ENCODE measurements around the gene THRA. TPM values are rescaled to one million over a fixed set of nuclear protein-coding genes. Genes with fewer than 3 reads are reported as not detected.
A peak's percentile ranks its signal among the peaks of the same experiment; 100 is the strongest.

The THRA gene
- total and polyA plus RNA-seq, 9 of the 15 experiments (the other 6 are each of a cell fraction or from before 2014, with no cell fraction given) = 0.34 to 23.4 (median 12.7) TPM

DNA sequence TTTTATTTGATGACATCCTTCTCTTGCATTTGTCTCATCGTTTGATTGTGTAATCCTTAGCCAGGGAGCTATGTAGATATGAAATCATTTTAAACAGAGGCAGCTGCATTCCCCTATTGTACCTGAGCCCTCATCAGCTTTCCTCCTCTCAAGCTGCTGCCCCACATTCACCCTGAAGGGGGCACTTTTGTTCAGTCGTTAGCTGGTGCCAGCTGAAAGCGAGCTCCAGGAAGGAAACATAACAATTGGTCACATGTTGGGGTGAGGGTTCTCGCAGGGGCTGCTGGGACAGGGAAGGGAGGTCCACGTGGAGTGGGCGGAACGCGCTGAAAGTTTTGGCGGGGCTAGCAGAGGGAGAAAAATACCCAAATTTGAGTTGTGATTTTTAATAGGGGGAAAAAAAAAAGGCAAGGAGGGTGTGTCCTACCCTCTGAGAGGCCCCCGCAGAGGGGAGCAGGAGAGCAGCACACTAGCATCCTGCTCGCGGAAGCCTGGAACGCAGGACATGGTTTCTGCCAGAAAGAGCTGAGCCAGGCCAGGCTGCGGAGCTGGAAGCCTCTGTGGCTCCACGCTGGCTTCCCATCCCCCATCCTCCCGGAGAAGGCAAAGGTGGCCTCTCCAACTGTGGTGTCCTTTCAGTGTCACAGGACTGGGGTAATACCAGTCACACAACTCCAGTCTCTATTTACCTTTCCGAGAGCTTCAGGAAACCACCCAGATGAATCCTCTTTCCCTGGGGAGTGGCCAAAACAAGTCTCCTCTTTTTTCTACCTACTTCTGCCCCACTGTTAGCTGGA lies 50.5 kb downstream of the THRA start (continued):
- TF ChIP-seq, protein P1, sequence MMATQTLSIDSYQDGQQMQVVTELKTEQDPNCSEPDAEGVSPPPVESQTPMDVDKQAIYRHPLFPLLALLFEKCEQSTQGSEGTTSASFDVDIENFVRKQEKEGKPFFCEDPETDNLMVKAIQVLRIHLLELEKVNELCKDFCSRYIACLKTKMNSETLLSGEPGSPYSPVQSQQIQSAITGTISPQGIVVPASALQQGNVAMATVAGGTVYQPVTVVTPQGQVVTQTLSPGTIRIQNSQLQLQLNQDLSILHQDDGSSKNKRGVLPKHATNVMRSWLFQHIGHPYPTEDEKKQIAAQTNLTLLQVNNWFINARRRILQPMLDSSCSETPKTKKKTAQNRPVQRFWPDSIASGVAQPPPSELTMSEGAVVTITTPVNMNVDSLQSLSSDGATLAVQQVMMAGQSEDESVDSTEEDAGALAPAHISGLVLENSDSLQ (IDR thresholded peaks at IDR 0.05) = no peak
- no peak for TF ChIP-seq SLC30A9 (CRISPR knock-in tag; IDR thresholded peaks at IDR 0.05)
- 0 out of 2 replicates have a peak, but pooled peaks have one; percentile 43 for TF ChIP-seq ZNF384 (IDR thresholded peaks at IDR 0.05; ENCODE audit: low read depth, low read length)
- TF ChIP-seq, protein P2, sequence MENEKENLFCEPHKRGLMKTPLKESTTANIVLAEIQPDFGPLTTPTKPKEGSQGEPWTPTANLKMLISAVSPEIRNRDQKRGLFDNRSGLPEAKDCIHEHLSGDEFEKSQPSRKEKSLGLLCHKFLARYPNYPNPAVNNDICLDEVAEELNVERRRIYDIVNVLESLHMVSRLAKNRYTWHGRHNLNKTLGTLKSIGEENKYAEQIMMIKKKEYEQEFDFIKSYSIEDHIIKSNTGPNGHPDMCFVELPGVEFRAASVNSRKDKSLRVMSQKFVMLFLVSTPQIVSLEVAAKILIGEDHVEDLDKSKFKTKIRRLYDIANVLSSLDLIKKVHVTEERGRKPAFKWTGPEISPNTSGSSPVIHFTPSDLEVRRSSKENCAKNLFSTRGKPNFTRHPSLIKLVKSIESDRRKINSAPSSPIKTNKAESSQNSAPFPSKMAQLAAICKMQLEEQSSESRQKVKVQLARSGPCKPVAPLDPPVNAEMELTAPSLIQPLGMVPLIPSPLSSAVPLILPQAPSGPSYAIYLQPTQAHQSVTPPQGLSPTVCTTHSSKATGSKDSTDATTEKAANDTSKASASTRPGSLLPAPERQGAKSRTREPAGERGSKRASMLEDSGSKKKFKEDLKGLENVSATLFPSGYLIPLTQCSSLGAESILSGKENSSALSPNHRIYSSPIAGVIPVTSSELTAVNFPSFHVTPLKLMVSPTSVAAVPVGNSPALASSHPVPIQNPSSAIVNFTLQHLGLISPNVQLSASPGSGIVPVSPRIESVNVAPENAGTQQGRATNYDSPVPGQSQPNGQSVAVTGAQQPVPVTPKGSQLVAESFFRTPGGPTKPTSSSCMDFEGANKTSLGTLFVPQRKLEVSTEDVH (IDR thresholded peaks at IDR 0.05; ENCODE audit: low read depth, partially characterized antibody) = peak; percentile 59
- TF ChIP-seq POLR3G (IDR thresholded peaks at IDR 0.05; ENCODE audit: extremely low read depth, insufficient read length, insufficient replicate concordance) = no peak
- no peak; the same call in 1 of the 2 replicates for TF ChIP-seq STAT5A (IDR thresholded peaks at IDR 0.05; ENCODE audit: borderline replicate concordance, low read length)
- TF ChIP-seq, protein P3, sequence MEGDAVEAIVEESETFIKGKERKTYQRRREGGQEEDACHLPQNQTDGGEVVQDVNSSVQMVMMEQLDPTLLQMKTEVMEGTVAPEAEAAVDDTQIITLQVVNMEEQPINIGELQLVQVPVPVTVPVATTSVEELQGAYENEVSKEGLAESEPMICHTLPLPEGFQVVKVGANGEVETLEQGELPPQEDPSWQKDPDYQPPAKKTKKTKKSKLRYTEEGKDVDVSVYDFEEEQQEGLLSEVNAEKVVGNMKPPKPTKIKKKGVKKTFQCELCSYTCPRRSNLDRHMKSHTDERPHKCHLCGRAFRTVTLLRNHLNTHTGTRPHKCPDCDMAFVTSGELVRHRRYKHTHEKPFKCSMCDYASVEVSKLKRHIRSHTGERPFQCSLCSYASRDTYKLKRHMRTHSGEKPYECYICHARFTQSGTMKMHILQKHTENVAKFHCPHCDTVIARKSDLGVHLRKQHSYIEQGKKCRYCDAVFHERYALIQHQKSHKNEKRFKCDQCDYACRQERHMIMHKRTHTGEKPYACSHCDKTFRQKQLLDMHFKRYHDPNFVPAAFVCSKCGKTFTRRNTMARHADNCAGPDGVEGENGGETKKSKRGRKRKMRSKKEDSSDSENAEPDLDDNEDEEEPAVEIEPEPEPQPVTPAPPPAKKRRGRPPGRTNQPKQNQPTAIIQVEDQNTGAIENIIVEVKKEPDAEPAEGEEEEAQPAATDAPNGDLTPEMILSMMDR (IDR thresholded peaks at IDR 0.05 in 2 of 3, conservative IDR thresholded peaks at IDR 0.05 in 1 of 3; ENCODE audit: insufficient read depth in 2 of 3, low read depth in 1 of 3, low read length in 3 of 3) = peak; percentile 86 to 94 (median 93)
- no peak for TF ChIP-seq FOXA3 (CRISPR knock-in tag; conservative IDR thresholded peaks at IDR 0.05 in 1 of 2, IDR thresholded peaks at IDR 0.05 in 1 of 2)
- peak; percentile 67; the same call in 1 of the 2 replicates for TF ChIP-seq KLF6 (CRISPR knock-in tag; IDR thresholded peaks at IDR 0.05; ENCODE audit: borderline replicate concordance)
- no peak for TF ChIP-seq RBM25 (IDR thresholded peaks at IDR 0.05; ENCODE audit: low read depth, low read length, severe bottlenecking)
- TF ChIP-seq FOXA1 (IDR thresholded peaks at IDR 0.05; ENCODE audit: borderline replicate concordance) = no peak
- TF ChIP-seq, protein P4, sequence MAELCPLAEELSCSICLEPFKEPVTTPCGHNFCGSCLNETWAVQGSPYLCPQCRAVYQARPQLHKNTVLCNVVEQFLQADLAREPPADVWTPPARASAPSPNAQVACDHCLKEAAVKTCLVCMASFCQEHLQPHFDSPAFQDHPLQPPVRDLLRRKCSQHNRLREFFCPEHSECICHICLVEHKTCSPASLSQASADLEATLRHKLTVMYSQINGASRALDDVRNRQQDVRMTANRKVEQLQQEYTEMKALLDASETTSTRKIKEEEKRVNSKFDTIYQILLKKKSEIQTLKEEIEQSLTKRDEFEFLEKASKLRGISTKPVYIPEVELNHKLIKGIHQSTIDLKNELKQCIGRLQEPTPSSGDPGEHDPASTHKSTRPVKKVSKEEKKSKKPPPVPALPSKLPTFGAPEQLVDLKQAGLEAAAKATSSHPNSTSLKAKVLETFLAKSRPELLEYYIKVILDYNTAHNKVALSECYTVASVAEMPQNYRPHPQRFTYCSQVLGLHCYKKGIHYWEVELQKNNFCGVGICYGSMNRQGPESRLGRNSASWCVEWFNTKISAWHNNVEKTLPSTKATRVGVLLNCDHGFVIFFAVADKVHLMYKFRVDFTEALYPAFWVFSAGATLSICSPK (IDR thresholded peaks at IDR 0.05; ENCODE audit: borderline replicate concordance) = no peak
- no peak for TF ChIP-seq U2AF2 (optimal IDR thresholded peaks at IDR 0.05; ENCODE audit: low read depth, low read length)
- no peak; the same call in 1 of the 2 replicates for TF ChIP-seq MEF2D (tag; conservative IDR thresholded peaks at IDR 0.05; ENCODE audit: low read depth)
- TF ChIP-seq HDAC2 (IDR thresholded peaks at IDR 0.05) = peak; percentile 89; the same call in 1 of the 2 replicates
- no peak for TF ChIP-seq NFE2L1 (tag; IDR thresholded peaks at IDR 0.05; ENCODE audit: borderline replicate concordance, low read depth)
- peak; percentile 15; the same call in 1 of the 2 replicates for TF ChIP-seq GABPB1 (CRISPR knock-in tag; IDR thresholded peaks at IDR 0.05)
- no peak for TF ChIP-seq ZNF586 (CRISPR knock-in tag; conservative IDR thresholded peaks at IDR 0.05)
- peak; percentile 52 for TF ChIP-seq GABPA (tag; conservative IDR thresholded peaks at IDR 0.05; ENCODE audit: low read depth)
- TF ChIP-seq ZBED1 (IDR thresholded peaks at IDR 0.05) = no peak

Measured in K562 (cell line).